H1 (cell line): ENCODE data around the gene STK32A. TPM values are rescaled to one million over a fixed set of nuclear protein-coding genes. Genes with fewer than 3 reads are reported as not detected.

Experiments
- CTCF ChIA-PET: fragments of 300-600 bp; sonication (Branson Sonifier 250); formaldehyde crosslinking; loops from one replicate; lab custom pipeline; 2021; ENCODE audit not compliant: partially characterized antibody; lab: Charles Lee
- POLR2A ChIA-PET: fragments of 300-600 bp; sonication (Branson Sonifier 250); formaldehyde crosslinking; loops from one replicate; lab custom pipeline; 2021; ENCODE audit warnings: inconsistent platforms; ENCODE audit not compliant: partially characterized antibody; lab: Charles Lee
- DNase-seq, 2 experiments: peaks; one replicate each; pipeline versions ENCODE4 v3.0.0 to v3.0.0-alpha.2; 2010 to 2022; ENCODE audit warnings: low spot score in 2 of 2, low read depth in 1 of 2, mixed read lengths in 1 of 2
- FAIRE-seq: peaks from 2 replicates; lab custom pipeline; 2011; peaks lifted over from hg19 to GRCh38; lab: Jason Lieb, UNC
- H2AFZ ChIP-seq: 2 replicates; pipeline ENCODE4 v1.8.1; 2012; ENCODE audit warnings: low read length, inconsistent platforms
- H2AK5ac ChIP-seq: 2 replicates; pipeline ENCODE4 v1.6.1; 2013; ENCODE audit warnings: low read depth, low read length
- H2BK120ac ChIP-seq: replicated peaks from 2 replicates; pipeline ENCODE3; 2013; ENCODE audit warnings: low read depth, low read length, inconsistent platforms
- H2BK12ac ChIP-seq: 2 replicates; pipeline ENCODE4 v1.6.1; 2013; ENCODE audit warnings: low read depth, low read length
- H2BK15ac ChIP-seq: 2 replicates; pipeline ENCODE4 v1.6.1; 2013; ENCODE audit warnings: low read length
- H2BK20ac ChIP-seq: 2 replicates; pipeline ENCODE4 v1.6.1; 2013; ENCODE audit warnings: low read length
- H2BK5ac ChIP-seq: 2 replicates; pipeline ENCODE4 v1.6.1; 2013; ENCODE audit warnings: low read depth, low read length
- H3K14ac ChIP-seq: 2 replicates; pipeline ENCODE4 v1.6.1; 2013; ENCODE audit warnings: inconsistent platforms; ENCODE audit not compliant: insufficient read length
- H3K18ac ChIP-seq: 2 replicates; pipeline ENCODE4 v1.6.1; 2013; ENCODE audit warnings: low read length; ENCODE audit errors: extremely low read depth
- H3K23ac ChIP-seq: 2 replicates; pipeline ENCODE4 v1.6.1; 2013; ENCODE audit warnings: inconsistent platforms; ENCODE audit not compliant: insufficient read length
- H3K23me2 ChIP-seq: 2 replicates; pipeline ENCODE4 v1.6.1; 2013; ENCODE audit warnings: low read depth, low read length
- H3K27ac ChIP-seq: 2 replicates; pipeline ENCODE4 v1.6.1; 2011; ENCODE audit warnings: low read depth, low read length, inconsistent platforms
- H3K27me3 ChIP-seq, 4 experiments: replicated peaks in 1 of 4; 1 replicate in 1 of 4; 2 replicates in 3 of 4; pipeline versions ENCODE4 v1.6.1 to v1.8.1; 2011 to 2013; ENCODE audit warnings: low read length in 3 of 4, mild to moderate bottlenecking in 3 of 4, inconsistent platforms in 2 of 4, mixed read lengths in 2 of 4, moderate library complexity in 1 of 4; ENCODE audit not compliant: control insufficient read depth in 3 of 4, insufficient read depth in 3 of 4; ENCODE audit errors: extremely low read depth in 1 of 4
- H3K36me3 ChIP-seq, 4 experiments: 2 replicates each; pipeline versions ENCODE4 v1.6.1 to v1.8.1; 2011 to 2013; ENCODE audit warnings: mild to moderate bottlenecking in 4 of 4, low read length in 3 of 4, moderate library complexity in 2 of 4, control low read depth in 1 of 4, inconsistent platforms in 1 of 4; ENCODE audit not compliant: insufficient read depth in 4 of 4, control insufficient read depth in 2 of 4
- H3K4ac ChIP-seq: replicated peaks from 2 replicates; pipeline ENCODE3; 2013; ENCODE audit warnings: low read length, low read depth, mixed read lengths, inconsistent platforms; ENCODE audit not compliant: insufficient read length
- H3K4me1 ChIP-seq, 4 experiments: replicated peaks in 1 of 4; 1 replicate in 1 of 4; 2 replicates in 3 of 4; pipeline versions ENCODE4 v1.6.1 to v1.8.1; 2011 to 2013; ENCODE audit warnings: low read length in 3 of 4, inconsistent platforms in 2 of 4, mixed read lengths in 1 of 4; ENCODE audit not compliant: insufficient read depth in 4 of 4, control insufficient read depth in 3 of 4
- H3K4me2 ChIP-seq, 2 experiments: 2 replicates each; pipeline versions ENCODE4 v1.6.1 to v1.8.1; 2011 to 2013; ENCODE audit warnings: low read depth in 2 of 2, low read length in 2 of 2, control low read depth in 1 of 2, inconsistent platforms in 1 of 2, mild to moderate bottlenecking in 1 of 2; ENCODE audit not compliant: insufficient read depth in 1 of 2
- H3K4me3 ChIP-seq, 4 experiments: fragments of 200-600, 300-600 bp in 1 of 4; sonication (generic), shearing (Covaris generic), sonication (Bioruptor Twin) in 1 of 4; 2 replicates each; pipeline versions ENCODE4 v1.5.1 to v1.8.1; 2011 to 2016; ENCODE audit warnings: low read length in 4 of 4, low read depth in 3 of 4, control low read depth in 2 of 4, inconsistent platforms in 2 of 4, mild to moderate bottlenecking in 2 of 4, mixed read lengths in 1 of 4, moderate library complexity in 1 of 4; ENCODE audit not compliant: insufficient read depth in 2 of 4; ENCODE audit errors: extremely low read depth in 1 of 4
- H3K56ac ChIP-seq: replicated peaks from 2 replicates; pipeline ENCODE3; 2013; ENCODE audit warnings: low read depth, mild to moderate bottlenecking, mixed read lengths, low read length, inconsistent platforms; ENCODE audit not compliant: insufficient read length
- H3K79me1 ChIP-seq: 2 replicates; pipeline ENCODE4 v1.6.1; 2013; ENCODE audit warnings: low read depth, low read length, control low read depth
- H3K79me2 ChIP-seq, 2 experiments: 2 replicates each; pipeline versions ENCODE4 v1.6.1 to v1.8.1; 2012 to 2013; ENCODE audit warnings: low read length in 2 of 2, mild to moderate bottlenecking in 2 of 2, inconsistent platforms in 1 of 2; ENCODE audit not compliant: insufficient read depth in 2 of 2, control insufficient read depth in 1 of 2
- H3K9ac ChIP-seq, 4 experiments: replicated peaks in 1 of 4; 1 replicate in 1 of 4; 2 replicates in 3 of 4; pipeline versions ENCODE4 v1.6.1 to v1.8.1; 2011 to 2013; ENCODE audit warnings: low read depth in 3 of 4, low read length in 3 of 4, control low read depth in 2 of 4, mild to moderate bottlenecking in 2 of 4, moderate library complexity in 2 of 4, inconsistent platforms in 1 of 4; ENCODE audit errors: extremely low read depth in 1 of 4
- H3K9me3 ChIP-seq, 2 experiments: 2 replicates each; pipeline versions ENCODE4 v1.6.1 to v1.8.1; 2012 to 2013; ENCODE audit warnings: mild to moderate bottlenecking in 2 of 2, moderate library complexity in 2 of 2, control low read depth in 1 of 2, inconsistent platforms in 1 of 2, low read depth in 1 of 2, low read length in 1 of 2, mixed read lengths in 1 of 2; ENCODE audit not compliant: insufficient read depth in 2 of 2
- H4K20me1 ChIP-seq, 2 experiments: replicated peaks in 1 of 2; 2 replicates each; pipeline versions ENCODE3 to v1.8.1; 2011 to 2013; ENCODE audit warnings: inconsistent platforms in 2 of 2, low read length in 2 of 2, mild to moderate bottlenecking in 1 of 2; ENCODE audit not compliant: insufficient read depth in 2 of 2, control insufficient read depth in 1 of 2
- H4K5ac ChIP-seq: 2 replicates; pipeline ENCODE4 v1.6.1; 2013; ENCODE audit warnings: low read length, low read depth, mixed read lengths, inconsistent platforms; ENCODE audit not compliant: insufficient read length
- H4K8ac ChIP-seq: 2 replicates; pipeline ENCODE4 v1.8.0; 2013; ENCODE audit warnings: mild to moderate bottlenecking, moderate library complexity, low read length, inconsistent platforms; ENCODE audit not compliant: insufficient read depth; ENCODE audit errors: extremely low read depth
- H4K91ac ChIP-seq: replicated peaks from 2 replicates; pipeline ENCODE3; 2013; ENCODE audit warnings: low read length, mixed read lengths, inconsistent platforms; ENCODE audit not compliant: insufficient read length
- ASH2L ChIP-seq: fragments of 200-600, 300-600 bp; sonication (generic); IDR thresholded peaks from one replicate; pipeline ENCODE4 v1.7.1; 2017; ENCODE audit warnings: low read length
- ATF2 ChIP-seq: IDR thresholded peaks from 2 replicates; pipeline ENCODE4 v1.6.1; 2012; ENCODE audit warnings: low read length, inconsistent platforms
- EGR1 ChIP-seq: IDR thresholded peaks from 2 replicates; pipeline ENCODE4 v1.6.1; 2011; ENCODE audit warnings: low read depth, low read length, borderline replicate concordance
- HDAC2 ChIP-seq, 2 experiments: fragments of 300-600 bp in 1 of 2; sonication (generic) in 1 of 2; IDR thresholded peaks; 2 replicates each; pipeline ENCODE4 v1.6.1; 2011 to 2012; ENCODE audit warnings: low read depth in 2 of 2, low read length in 2 of 2, mild to moderate bottlenecking in 2 of 2, moderate library complexity in 2 of 2, borderline replicate concordance in 1 of 2, inconsistent platforms in 1 of 2
- MAFK ChIP-seq: IDR thresholded peaks from 2 replicates; pipeline ENCODE4 v1.6.1; 2012; ENCODE audit warnings: low read depth, mild to moderate bottlenecking, improper control_type of control experiment, low read length
- SRF ChIP-seq: IDR thresholded peaks from 2 replicates; pipeline ENCODE4 v1.6.1; 2011; ENCODE audit warnings: mild to moderate bottlenecking, low read depth, low read length, moderate library complexity
- WGBS, 2 experiments: shearing (Covaris generic) in 1 of 2; methylation state at CpG; one replicate each; pipeline versions ENCODE4 v1.1.6 to v1.1.7; 2013 to 2015; ENCODE audit warnings: low lambda C conversion rate in 2 of 2, mixed read lengths in 2 of 2, inconsistent platforms in 1 of 2, low coverage in 1 of 2, missing lambda C conversion rate in 1 of 2; ENCODE audit not compliant: insufficient replicate concordance in 2 of 2, insufficient coverage in 1 of 2, insufficient read length in 1 of 2; ENCODE audit errors: extremely low coverage in 1 of 2, missing lambda C conversion rate in 1 of 2; 5-methylcytosine and 5-hydroxymethylcytosine counted together
- polyA plus RNA-seq, 7 experiments: library from polyadenylated mRNA; depleted of rRNA in 3 of 7; stranded (reverse) in 5 of 7; unstranded in 2 of 7; fragments of >200 nt in 5 of 7; fragments of 200-250 nt in 2 of 7; gene quantifications; 1 replicate in 5 of 7; 2 replicates in 1 of 7; 4 replicates in 1 of 7; pipeline versions ENCODE4 v1.2.1 to v1.2.3, GENCODE V29; 2011 to 2013; ENCODE audit warnings: missing spikeins in 2 of 7, mixed read lengths in 2 of 7
- total RNA-seq: library from RNA; stranded (reverse); fragmentation: NEBNext Ultra II Directional; extraction: Animal tissue kit (Norgen Biotek cat#: 25700); gene quantifications from 2 replicates; pipeline ENCODE4 v1.2.1, GENCODE V29; 2021

The STK32A gene
- total and polyA plus RNA-seq, 2 of the 8 experiments (the other 6 are each of a cell fraction or from before 2014, with no cell fraction given) = 1.3 to 2.5 TPM

GRCh38 chr5:147403651-147404640 lies 169.1 kb downstream of the STK32A start:
- no peak overlapping the region for H3K56ac ChIP-seq
- no peaks in the 10 kb centered on the region; a peak in 1 of 4 replicates for H3K79me2 ChIP-seq
- H2BK5ac ChIP-seq = peak overlapping the region; percentile 3; the same call in 1 of the 2 replicates
- H4K8ac ChIP-seq = no peak overlapping the region
- H3K9me3 ChIP-seq = no peaks in the 10 kb centered on the region
- no peak overlapping the region for H3K4ac ChIP-seq
- H3K23ac ChIP-seq = no peak overlapping the region
- H3K4me3 ChIP-seq = no peak overlapping the region
- DNase-seq (no peak), FAIRE-seq (no peak)
- WGBS, 2 experiments = 96% methylated on average over 15 of the region's 15 CpGs; no CpG with 5 or more reads in 1 of the 2 experiments
- H4K91ac ChIP-seq = no peak overlapping the region
- no peak overlapping the region for H3K27ac ChIP-seq
- no peak overlapping the region for H4K5ac ChIP-seq
- H2BK15ac ChIP-seq = no peak overlapping the region
- H3K4me1 ChIP-seq = no peaks in the 10 kb centered on the region
- H4K20me1 ChIP-seq = peaks cover 2 to 8% of the 10 kb centered on the region in 2 experiments
- no peak overlapping the region for H2BK20ac ChIP-seq
- H3K4me2 ChIP-seq = no peak overlapping the region
- no peak overlapping the region for H3K9ac ChIP-seq
- H2BK12ac ChIP-seq = no peak overlapping the region
- peaks cover 66 to 95% (median 90%) of the 10 kb centered on the region in 4 experiments for H3K36me3 ChIP-seq
- no peaks in the 10 kb centered on the region; the same call in 1 of the 2 replicates for H3K79me1 ChIP-seq
- no peak overlapping the region for H2AFZ ChIP-seq
- H2AK5ac ChIP-seq = no peak overlapping the region
- H3K23me2 ChIP-seq = no peaks in the 10 kb centered on the region
- no peaks in the 10 kb centered on the region for H3K27me3 ChIP-seq
- no peak overlapping the region for H3K18ac ChIP-seq
- ChIA-PET CTCF (interaction anchor here (0.9 to 3.0 kb wide), 3 partner anchors 11 to 174 kb away, joined by 3 to 29 read pairs (median 8); no protein-coding TSS in a partner anchor), POLR2A (interaction anchor here (1.0 to 1.5 kb wide), 3 partner anchors 12 to 15 kb away, joined by 3 to 5 read pairs (median 3); no protein-coding TSS in a partner anchor)
- no peak overlapping the region for H2BK120ac ChIP-seq
- no peak overlapping the region for H3K14ac ChIP-seq
- TF ChIP-seq SRF (no peak), HDAC2 (IDR thresholded peaks at IDR 0.05; ENCODE audit: borderline replicate concordance in 1 of 2, low read depth in 2 of 2, low read length in 2 of 2) (no peak), ASH2L (no peak), MAFK (no peak), ATF2 (no peak), EGR1 (no peak)
